Measurements from ENCODE around the gene SRD5A1.

The SRD5A1 gene

GRCh38 chr5:6705088-6705487 is 71.8 kb downstream of the SRD5A1 start:
- no peak for TF ChIP-seq CTCF (IDR thresholded peaks at IDR 0.05)
- H3K36me3 ChIP-seq = no peaks in the 10 kb centered on the region
- H3K27me3 ChIP-seq = peaks cover 50% of the 10 kb centered on the region
- H3K4me3 ChIP-seq (ENCODE audit: low read depth in 1 of 2, low read length in 1 of 2) = no peak overlapping the region
- no peak overlapping the region for H3K27ac ChIP-seq
- H3K9me3 ChIP-seq = no peaks in the 10 kb centered on the region
- H3K4me1 ChIP-seq (ENCODE audit: control insufficient read depth in 1 of 2, insufficient read depth in 1 of 2, low read depth in 1 of 2, low read length in 1 of 2) = peaks cover 20 to 23% of the 10 kb centered on the region in 2 experiments

- Histone ChIP-seq H3K27ac (no peak overlapping the region), H3K36me3 (no peaks in the 10 kb centered on the region), H3K9me3 (no peaks in the 10 kb centered on the region), H3K4me3 (ENCODE audit: low read depth in 1 of 2, low read length in 1 of 2) (no peak overlapping the region), H3K27me3 (peaks cover 50% of the 10 kb centered on the region), H3K4me1 (ENCODE audit: control insufficient read depth in 1 of 2, insufficient read depth in 1 of 2, low read depth in 1 of 2, low read length in 1 of 2) (peaks cover 20 to 23% of the 10 kb centered on the region in 2 experiments)
- TF ChIP-seq CTCF (IDR thresholded peaks at IDR 0.05) = no peak
These were observed 72.7 kb downstream of the SRD5A1 start for GRCh38 chr5:6705959-6706358.

- Histone ChIP-seq H3K27me3 (peaks cover 50% of the 10 kb centered on the region), H3K9me3 (no peaks in the 10 kb centered on the region), H3K36me3 (no peaks in the 10 kb centered on the region), H3K4me1 (ENCODE audit: control insufficient read depth in 1 of 2, insufficient read depth in 1 of 2, low read depth in 1 of 2, low read length in 1 of 2) (peaks cover 30 to 31% of the 10 kb centered on the region in 2 experiments), H3K27ac (no peak overlapping the region), H3K4me3 (ENCODE audit: low read depth in 1 of 2, low read length in 1 of 2) (no peak overlapping the region)
- TF ChIP-seq CTCF (IDR thresholded peaks at IDR 0.05) = no peak
These were observed 74.6 kb downstream of the SRD5A1 start for GRCh38 chr5:6707852-6708251.

GRCh38 chr5:6708814-6709213 is 75.6 kb downstream of the SRD5A1 start:
- no peaks in the 10 kb centered on the region for H3K36me3 ChIP-seq
- no peak for TF ChIP-seq CTCF (IDR thresholded peaks at IDR 0.05)
- H3K27me3 ChIP-seq = peaks cover 50% of the 10 kb centered on the region
- peaks cover 26 to 27% of the 10 kb centered on the region in 2 experiments for H3K4me1 ChIP-seq (ENCODE audit: control insufficient read depth in 1 of 2, insufficient read depth in 1 of 2, low read depth in 1 of 2, low read length in 1 of 2)
- H3K4me3 ChIP-seq (ENCODE audit: low read depth in 1 of 2, low read length in 1 of 2) = no peak overlapping the region
- no peaks in the 10 kb centered on the region for H3K9me3 ChIP-seq
- no peak overlapping the region for H3K27ac ChIP-seq

- no peaks in the 10 kb centered on the region for H3K9me3 ChIP-seq
- no peak overlapping the region for H3K4me3 ChIP-seq (ENCODE audit: low read depth in 1 of 2, low read length in 1 of 2)
- peaks cover 50% of the 10 kb centered on the region for H3K27me3 ChIP-seq
- H3K4me1 ChIP-seq (ENCODE audit: control insufficient read depth in 1 of 2, insufficient read depth in 1 of 2, low read depth in 1 of 2, low read length in 1 of 2) = peaks cover 19% of the 10 kb centered on the region in 2 experiments
- H3K27ac ChIP-seq = no peak overlapping the region
- no peaks in the 10 kb centered on the region for H3K36me3 ChIP-seq
- TF ChIP-seq CTCF (IDR thresholded peaks at IDR 0.05) = no peak
These were observed 76.8 kb downstream of the SRD5A1 start for GRCh38 chr5:6710070-6710469.
